GM23338 (cell line): ENCODE results near the gene XKRX.

ENCODE experiments used
- CREB1 ChIP-seq: fragments of 250-450 bp; sonication (Bioruptor Pico); IDR thresholded peaks from 2 replicates; pipeline ENCODE4 v1.5.0; 2020; ENCODE audit warnings: low read depth, mild to moderate bottlenecking, moderate library complexity
- CTCF ChIP-seq, 2 experiments: fragments of 200-600 bp in 1 of 2; sonication (generic) in 1 of 2; conservative IDR thresholded peaks; 2 replicates each; pipeline versions ENCODE4 v1.5.1 to v1.6.1; 2016 to 2017; ENCODE audit warnings: antibody characterized with exemption in 2 of 2, low read depth in 2 of 2, mild to moderate bottlenecking in 2 of 2, moderate library complexity in 1 of 2
- ETS1 ChIP-seq: IDR thresholded peaks from 2 replicates; pipeline ENCODE4 v1.6.1; 2016; ENCODE audit warnings: antibody characterized with exemption
- EZH2 ChIP-seq: fragments of 200-600 bp; sonication (generic); IDR thresholded peaks from one replicate; pipeline ENCODE4 v1.8.0; 2017; ENCODE audit warnings: antibody characterized with exemption, mild to moderate bottlenecking, low read depth; ENCODE audit not compliant: unreplicated experiment
- EZH2phosphoT487 ChIP-seq: fragments of 200-600 bp; sonication (generic); IDR thresholded peaks from one replicate; pipeline ENCODE4 v1.8.1; 2018; ENCODE audit warnings: antibody characterized with exemption; ENCODE audit not compliant: unreplicated experiment
- NANOG ChIP-seq: IDR thresholded peaks from 2 replicates; pipeline ENCODE4 v1.6.1; 2016; ENCODE audit warnings: antibody characterized with exemption, borderline replicate concordance
- POLR2AphosphoS5 ChIP-seq: IDR thresholded peaks from 2 replicates; pipeline ENCODE4 v1.6.1; 2016; ENCODE audit warnings: antibody characterized with exemption, low read depth
- REST ChIP-seq: IDR thresholded peaks from one replicate; pipeline ENCODE4 v1.6.1; 2018; ENCODE audit warnings: antibody characterized with exemption; ENCODE audit not compliant: unreplicated experiment
- ZNF114 ChIP-seq: fragments of 250-450 bp; sonication (Bioruptor Pico); IDR thresholded peaks from 2 replicates; pipeline ENCODE4 v1.5.0; 2020; ENCODE audit warnings: mild to moderate bottlenecking, moderate library complexity
- ZNF331 ChIP-seq: fragments of 250-450 bp; sonication (Bioruptor Pico); IDR thresholded peaks from 2 replicates; pipeline ENCODE4 v1.5.0; 2020; ENCODE audit warnings: low read depth, mild to moderate bottlenecking, moderate library complexity
- ZNF462 ChIP-seq: fragments of 250-450 bp; sonication (Bioruptor Pico); IDR thresholded peaks from 2 replicates; pipeline ENCODE4 v1.5.0; 2020; ENCODE audit warnings: mild to moderate bottlenecking, moderate library complexity

- TF ChIP-seq CTCF (conservative IDR thresholded peaks at IDR 0.05; ENCODE audit: low read depth in 2 of 2) (no peak), EZH2 (no peak), REST (no peak), POLR2AphosphoS5 (no peak), EZH2phosphoT487 (no peak), ZNF331 (CRISPR knock-in tag) (no peak), ETS1 (no peak), NANOG (no peak), CREB1 (CRISPR knock-in tag) (no peak), ZNF114 (CRISPR knock-in tag) (no peak), ZNF462 (CRISPR knock-in tag) (no peak)
Observed at GRCh38 chrX:100915562-100915961, 13.2 kb downstream of the XKRX start.
